Measurements from ENCODE around the gene SH2B3. TPM values are rescaled to one million over a fixed set of nuclear protein-coding genes. Genes with fewer than 3 reads are reported as not detected.
"Not testable (repeated sequence)": the region's sequence is repeated elsewhere in the genome, so short reads cannot be mapped to it uniquely, and the experiment has no call there.

The SH2B3 gene
- total RNA-seq, 1 donor from 2014 or later: 22.4 TPM

- DNase-seq (ENCODE audit: low spot score): no peak
Observed at GRCh38 chr12:111386885-111387284, 18.8 kb upstream of the SH2B3 start.

GRCh38 chr12:111387747-111388323, 17.9 kb upstream of the SH2B3 start:
- DNase-seq (ENCODE audit: low spot score): no peak

DNA sequence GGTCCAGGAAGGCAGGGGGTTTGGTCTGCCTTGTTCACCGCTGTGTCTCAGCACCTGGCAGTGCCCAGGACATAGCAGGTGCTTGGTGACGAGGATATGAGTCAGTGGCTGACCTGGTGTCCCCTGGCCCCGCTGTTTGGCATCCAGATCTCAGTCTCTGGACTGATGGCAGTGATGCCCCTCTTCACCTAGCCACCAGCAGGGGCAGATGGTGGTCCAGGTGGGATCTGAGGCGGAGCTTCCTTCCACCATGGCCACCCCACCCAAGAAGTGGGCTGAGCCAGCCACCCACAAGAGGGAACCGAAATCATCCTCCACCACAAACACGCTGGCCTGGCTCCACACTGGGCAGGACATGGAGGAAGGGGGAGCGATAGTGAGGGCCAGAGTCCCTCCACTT, 16.1 kb upstream of the SH2B3 start:
- no peak for DNase-seq (ENCODE audit: low spot score)

DNA sequence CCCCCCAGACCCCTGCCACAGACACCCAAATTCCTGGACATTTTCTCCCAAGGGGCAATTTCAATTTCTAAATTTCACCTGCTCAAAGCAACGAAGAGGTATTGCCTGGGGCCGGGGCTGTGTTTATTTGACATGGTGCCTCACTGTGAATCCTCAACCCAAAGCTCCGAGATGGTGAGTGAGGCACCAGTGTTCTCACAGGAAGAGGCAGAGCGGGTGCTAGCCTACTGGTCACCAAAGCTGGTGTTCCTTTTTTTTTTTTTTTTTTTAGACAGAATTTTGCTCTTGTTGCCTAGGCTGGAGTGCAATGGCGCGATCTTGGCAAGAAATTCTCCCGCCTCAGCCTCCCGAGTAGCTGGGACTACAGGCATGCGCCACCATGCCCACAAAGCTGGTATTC, 14.8 kb upstream of the SH2B3 start:
- DNase-seq (ENCODE audit: low spot score): no peak

DNA sequence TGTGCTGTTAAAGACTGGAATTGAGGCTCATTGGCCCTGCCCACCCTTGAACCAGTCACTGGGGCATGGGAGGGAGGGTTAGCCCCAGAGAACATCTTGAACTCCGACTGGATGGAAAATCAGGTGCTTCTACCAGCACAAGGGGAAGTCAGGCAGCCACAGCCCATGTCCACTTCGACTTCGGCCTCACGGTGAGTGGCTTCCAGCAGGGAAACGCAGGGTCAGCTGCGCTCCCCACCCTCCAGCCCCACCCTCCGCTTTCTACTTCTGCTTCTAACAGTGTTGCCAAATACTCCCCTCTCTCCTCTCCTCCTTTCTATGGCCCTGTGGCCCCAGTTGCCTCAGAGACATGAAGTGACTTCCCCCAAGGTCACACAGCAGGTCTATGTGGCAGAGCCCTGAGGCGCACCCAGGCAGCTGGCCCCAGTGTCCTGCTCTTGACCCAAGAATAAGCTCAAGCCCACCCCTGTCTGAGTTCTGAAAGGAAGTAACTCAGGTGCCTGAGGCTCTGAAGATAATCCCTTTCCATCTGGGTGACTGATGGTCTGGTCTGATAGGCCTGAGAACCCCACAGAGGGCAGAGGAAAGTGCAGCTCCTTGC, 11.9 kb upstream of the SH2B3 start:
- no peak for DNase-seq (ENCODE audit: low spot score)

DNA sequence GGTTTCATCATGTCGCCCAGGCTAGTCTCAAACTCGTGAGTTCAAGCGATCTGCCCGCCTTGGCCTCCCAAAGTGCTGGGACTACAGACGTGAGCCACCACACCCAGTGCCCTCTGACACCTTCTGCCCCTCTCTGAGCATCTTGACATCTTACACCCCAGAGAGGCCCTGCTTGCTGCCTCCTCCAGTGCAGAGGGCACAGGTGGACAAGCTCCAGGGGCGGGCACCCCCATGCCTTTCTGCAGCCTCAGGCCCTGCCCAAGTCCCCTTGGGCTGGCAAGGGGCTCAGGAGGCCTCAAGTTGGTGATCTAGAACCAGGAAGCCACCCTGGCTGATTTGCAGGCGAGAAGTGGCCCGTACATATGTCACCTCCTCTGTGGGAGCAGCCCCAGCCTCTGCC, 11.2 kb upstream of the SH2B3 start:
- DNase-seq (ENCODE audit: low spot score): no peak

DNA sequence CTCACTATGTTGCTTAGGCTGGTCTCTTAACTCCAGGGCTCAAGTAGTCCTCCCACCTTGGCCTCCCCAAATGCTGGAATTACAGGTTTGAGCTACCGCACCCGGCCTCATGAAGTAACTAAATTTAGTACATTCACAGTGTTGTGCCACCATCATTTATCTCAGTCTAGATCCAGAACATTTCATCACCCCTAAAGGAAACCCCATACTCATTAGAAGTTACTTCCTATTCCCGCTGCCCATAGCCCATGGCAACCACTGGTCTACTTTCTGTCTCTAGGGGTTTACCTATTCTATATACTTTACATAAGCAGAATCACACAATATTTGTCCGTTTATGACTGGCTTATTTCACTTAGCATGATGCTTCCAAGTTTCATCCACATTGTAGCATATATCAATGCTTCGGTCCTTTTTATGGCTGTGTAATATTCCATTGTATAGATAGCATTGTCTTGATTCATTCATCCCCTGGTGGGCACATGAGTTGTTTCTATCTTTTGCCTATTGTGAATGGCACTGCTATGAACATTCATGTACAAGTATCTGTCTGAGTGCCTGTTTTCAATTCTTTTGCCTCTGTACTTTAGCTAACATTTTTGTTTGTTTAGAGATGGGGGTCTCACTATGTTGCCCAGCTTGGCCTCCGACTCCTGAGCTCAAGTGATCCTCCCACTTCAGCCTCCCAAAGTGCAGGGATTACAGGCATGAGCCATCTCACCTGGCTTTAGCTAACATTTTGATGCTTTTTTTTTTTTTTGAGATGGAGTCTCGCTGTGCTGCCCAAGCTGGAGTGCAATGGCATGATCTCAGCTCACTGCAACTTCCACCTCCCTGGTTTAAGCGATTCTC, 10.2 kb upstream of the SH2B3 start:
- no peak for DNase-seq (ENCODE audit: low spot score)

- DNase-seq (ENCODE audit: low spot score): not testable (repeated sequence)
Observed at GRCh38 chr12:111396271-111396670, 9.5 kb upstream of the SH2B3 start.

- peak; percentile 76 for DNase-seq (ENCODE audit: low spot score)
Observed at GRCh38 chr12:111396726-111397445, 8.8 kb upstream of the SH2B3 start.

DNA sequence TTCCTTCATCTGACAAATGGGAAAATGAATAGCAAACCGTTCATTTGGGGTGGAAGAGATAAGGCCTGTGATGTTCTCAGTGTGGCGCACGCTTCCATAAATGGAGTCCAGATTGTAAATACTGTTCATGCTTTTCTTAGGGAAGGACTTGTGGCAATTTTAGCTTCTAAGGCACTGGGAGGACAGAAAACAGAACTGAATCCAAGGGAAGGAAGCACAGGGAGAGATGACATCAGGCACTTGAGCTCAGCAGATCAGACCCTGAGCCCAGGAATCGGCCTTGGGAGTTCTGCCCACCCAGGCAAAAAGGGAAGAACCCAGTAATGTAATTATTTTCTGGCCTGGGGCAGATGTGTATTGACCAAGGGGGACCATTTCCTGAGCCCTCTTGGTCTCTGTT, 7.2 kb upstream of the SH2B3 start:
- DNase-seq (ENCODE audit: low spot score): peak; percentile 67

DNA sequence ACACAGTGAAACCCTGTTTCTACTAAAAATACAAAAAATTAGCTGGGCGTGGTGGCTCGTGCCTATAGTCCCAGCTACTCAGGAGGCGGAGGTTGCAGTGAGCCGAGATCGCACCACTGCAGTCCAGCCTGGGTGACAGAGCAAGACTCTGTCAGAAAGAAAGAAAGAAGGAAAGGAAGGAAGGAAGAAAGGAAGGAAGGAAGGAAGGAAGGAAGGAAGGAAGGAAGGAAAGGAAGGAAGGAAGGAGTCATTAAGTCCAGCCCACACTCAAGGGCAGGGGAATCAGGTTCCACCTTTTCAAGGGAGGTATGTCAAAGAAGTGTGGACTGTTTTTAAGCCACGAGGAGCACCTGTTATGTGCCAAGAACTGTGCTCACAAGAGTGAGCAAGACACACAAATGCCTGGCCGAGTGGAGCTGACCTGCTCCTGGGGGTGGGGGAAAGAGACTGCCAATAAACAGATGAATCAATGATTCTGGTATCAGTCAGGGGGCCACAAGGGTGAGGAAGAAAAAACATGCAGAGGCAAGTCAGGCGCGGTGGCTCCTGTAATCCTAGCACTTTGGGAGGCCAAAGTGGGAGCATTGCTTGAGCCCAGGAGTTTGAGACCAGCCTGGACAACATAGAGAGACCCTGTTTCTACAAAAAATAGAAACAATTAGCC, 5.8 kb upstream of the SH2B3 start:
- DNase-seq (ENCODE audit: low spot score): not testable (repeated sequence)

DNA sequence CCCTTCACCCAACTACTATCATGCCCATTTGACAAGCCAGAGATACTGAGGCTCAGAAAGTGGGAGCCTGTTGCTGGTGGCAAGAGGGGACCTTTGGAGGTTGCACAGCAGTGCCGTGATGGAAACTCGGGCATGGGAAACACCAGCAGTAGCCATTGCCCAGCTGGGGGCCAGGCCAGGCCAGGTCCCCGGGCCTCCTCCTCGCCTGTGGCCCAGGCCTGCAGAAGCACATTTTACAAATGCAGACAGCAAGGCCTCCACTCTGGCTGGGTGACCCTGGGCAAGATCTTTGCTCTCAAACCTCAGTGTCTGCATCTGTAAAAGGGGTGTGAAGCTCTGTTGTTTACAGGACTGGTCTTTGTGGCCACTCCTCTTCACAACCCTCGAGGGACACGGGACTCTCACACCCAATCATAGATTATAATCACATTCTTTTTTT, 4.5 kb upstream of the SH2B3 start:
- DNase-seq (ENCODE audit: low spot score): no peak

DNA sequence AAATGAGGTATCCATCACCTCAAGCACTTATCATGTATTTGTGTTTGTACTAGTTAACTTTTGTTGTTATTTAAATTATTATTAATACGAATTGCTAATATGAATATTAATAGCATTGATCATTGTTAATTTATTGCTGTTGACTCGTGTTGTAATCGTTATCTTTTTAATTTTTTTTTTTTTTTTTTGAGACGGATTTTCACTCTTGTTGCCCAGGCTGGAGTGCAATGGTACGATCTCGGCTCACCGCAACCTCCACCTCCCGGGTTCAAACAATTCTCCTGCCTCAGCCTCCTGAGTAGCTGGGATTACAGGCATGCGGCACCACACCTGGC, 3.3 kb upstream of the SH2B3 start:
- DNase-seq (ENCODE audit: low spot score): not testable (repeated sequence)

- DNase-seq (ENCODE audit: low spot score): no peak
Observed at GRCh38 chr12:111404362-111405148, 1.2 kb upstream of the SH2B3 start.

DNA sequence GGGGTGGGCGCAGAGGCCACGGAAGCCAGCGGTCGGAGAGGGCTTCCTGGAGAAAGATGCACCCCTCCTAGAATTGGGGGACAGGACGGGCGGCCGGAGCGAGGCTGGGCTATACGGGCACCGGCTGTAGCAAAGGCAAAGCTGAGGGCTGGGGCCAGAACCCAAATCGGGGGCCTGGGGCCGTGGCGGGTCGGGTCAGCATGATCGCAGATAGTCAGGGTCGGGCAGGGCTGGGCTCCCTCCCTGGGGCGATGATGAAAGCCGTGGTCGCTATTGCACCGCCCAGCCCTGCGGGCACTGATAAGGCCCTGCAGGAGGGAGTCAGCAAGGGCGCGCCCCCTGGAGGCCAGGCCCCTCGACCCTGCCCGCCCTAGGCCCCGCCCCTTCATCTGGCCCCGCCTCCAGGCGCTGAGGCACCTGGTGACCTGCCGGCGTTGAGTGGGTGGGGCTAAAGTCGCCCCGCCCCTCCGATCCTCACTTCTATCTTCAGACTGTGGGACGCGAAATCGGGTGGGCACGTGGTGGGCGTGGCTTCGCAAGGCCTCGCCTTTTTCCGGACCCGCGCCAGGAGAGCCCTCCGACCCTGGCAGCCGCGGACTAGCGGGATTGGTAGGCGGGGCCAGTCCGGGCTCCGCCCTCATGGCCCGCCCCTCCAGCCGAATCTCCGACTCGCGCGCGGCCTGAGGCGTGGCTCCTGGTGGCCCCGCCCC, 419 bp upstream of the SH2B3 start:
- peak; percentile 88 for DNase-seq (ENCODE audit: low spot score)

DNA sequence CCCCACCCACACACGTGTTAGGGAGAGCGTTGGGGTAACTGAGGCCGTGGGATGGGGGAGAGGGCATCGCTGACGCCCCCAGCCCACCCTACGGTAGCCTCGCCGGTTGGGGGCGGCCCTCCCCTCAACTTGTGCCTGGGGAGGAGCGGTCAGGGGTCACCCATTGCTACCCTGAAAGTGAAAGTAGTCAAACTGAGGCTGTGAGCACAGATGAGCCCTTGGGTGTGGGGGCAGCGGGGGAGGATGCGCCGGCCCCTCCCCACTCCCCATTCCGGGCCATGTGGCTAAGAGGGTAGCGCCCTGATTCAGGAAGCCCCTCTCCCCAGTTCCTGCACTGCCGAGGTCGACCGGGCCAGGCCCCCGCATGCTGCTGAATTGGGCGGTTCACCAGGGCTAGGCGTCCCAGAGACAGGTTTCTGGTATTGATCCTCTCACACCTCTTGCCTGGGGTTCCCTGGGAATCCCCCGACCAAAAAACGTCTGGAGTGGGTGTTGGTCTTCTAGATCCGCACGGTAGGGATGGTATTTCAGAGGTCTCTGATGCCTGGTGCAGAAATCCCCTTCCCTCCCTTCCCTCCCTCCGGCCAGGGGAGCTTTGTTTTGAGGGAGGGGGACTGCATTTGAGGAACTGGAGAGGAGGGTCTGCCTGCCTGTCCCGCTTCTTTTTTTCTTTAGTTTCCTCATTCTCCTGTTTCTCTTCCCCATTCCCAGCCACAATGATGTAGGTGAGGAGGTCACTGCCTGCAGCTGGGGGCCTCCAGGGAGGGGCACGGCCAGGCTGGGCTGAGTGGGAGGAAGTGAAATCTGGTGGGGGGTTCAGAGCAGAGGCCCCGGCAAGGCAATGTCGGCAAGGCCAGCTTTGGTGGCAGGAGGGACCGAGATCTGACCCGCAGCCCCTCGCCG, 1.0 kb downstream of the SH2B3 start:
- DNase-seq (ENCODE audit: low spot score): peak; percentile 49

DNA sequence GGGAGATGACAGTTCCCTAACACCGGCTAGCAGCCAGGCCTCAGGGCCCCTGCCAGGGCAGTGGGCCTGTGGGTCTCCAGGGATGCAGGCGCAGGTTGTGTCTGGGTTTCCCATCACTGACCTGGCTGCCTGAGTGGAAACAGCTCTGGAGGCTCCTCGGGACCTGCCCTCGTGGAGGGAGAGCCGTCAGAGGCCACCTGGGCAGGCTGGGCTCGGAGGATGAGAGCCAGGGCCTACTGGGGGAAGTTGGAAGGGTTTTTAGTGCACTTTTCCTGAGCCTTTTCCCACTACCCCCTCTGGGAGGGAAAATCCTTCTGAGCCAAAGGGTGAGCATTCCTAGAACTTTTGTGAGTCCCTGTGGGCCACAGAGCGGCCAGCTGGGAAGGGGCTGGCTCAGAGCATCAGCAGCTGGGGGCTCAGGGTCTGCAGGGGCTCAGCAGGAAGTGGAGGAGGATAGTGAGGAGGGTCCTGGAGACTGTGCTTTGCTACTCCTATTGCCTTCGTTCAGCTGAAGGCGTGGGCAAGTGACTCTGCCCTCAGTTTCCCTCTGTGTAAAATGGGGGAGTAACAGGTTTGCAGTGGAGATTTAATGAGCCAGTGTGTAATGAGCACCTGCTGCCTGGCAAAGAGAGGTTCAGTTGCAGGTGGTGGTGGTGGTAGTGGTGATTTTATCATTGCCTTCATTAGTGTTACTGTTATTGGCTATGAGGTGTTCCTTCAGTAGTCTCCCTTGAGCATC, 1.8 kb downstream of the SH2B3 start:
- DNase-seq (ENCODE audit: low spot score): no peak

DNA sequence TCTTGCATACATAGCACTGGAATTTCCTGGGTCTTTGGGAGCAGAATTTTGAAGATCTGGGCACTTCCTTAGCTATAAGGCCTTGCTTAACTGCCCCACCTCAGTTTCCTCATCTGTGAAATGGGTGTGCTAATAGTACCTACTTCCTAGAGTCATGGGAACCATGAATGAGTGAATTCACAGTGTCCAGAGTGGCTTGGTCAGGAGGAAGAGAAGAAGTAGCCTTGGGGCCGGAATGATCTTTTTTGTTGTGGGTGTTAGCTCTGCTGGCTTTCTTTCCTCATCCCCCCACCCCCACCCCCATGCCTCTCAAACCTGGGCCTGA, 2.4 kb downstream of the SH2B3 start:
- DNase-seq (ENCODE audit: low spot score): no peak
